ENCODE data around the gene CYP3A7.
"Not testable (repeated sequence)": the region's sequence is repeated elsewhere in the genome, so short reads cannot be mapped to it uniquely, and the experiment has no call there.

DNA sequence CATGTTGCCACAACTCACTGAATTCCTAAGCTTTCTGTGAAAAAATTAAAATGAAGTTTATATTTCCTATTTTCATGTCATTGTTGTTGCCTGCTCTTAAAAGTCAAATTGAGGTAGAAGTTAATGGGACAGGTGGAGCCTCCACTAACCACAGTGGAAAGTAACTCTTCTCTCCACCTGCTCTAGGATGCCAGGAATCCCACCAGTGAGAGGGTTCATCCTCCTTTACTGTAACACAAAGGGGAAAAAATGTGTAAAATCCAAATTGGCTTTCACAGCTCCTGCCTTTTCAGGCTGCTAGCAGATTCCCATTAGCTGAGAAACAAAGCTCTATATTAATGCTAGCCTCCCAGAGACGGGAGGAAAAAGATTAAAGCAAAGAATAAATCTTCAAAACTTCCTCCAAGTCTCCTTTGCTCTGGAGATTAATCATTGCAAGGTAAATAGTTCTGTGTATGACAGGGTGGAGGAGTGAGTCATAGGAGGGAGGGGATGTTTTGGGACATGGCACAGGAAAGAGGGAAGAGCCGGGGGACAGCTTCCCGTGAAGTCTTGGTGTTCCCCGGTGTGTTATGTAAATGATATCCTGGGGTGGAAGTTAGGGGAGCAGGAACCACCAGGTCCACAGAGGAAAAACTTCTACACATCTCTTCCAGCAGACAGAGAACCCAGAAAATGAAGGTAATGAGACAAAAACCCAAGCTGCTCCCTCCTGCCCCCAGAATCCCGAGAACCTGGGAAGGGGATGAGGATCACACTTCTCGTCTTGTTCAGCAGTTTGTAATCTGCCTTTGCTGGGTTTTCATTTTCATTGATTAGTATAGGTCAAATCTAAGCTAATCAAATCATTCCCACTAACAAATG, 35.9 kb downstream of the CYP3A7 start:
- not testable (repeated sequence) for TF ChIP-seq POLR2AphosphoS5, CTCF, POLR2A, EP300 (IDR thresholded peaks at IDR 0.05)
